K562 (cell line): ENCODE measurements around the gene WWTR1. TPM values are rescaled to one million over a fixed set of nuclear protein-coding genes. Genes with fewer than 3 reads are reported as not detected.

ENCODE experiments used
- ATAC-seq: fragments of 200-7000 bp; cut with Tn5 transposase; 3 replicates; pipeline ENCODE4 v1.9.1; 2020; ENCODE audit warnings: moderate library complexity
- BruUV-seq: library from RNA; stranded (reverse); fragments of 400-500 nt; replicated peaks from 2 replicates; lab custom pipeline; 2021; lab: Mats Ljungman, UMichigan
- CTCF ChIA-PET: fragments of 300-600 bp; formaldehyde crosslinking; extraction: SDS; loops from one replicate; lab custom pipeline; 2021; ENCODE audit warnings: low intra/inter-chr PET ratio; lab: Yijun Ruan, JAX
- POLR2A ChIA-PET: fragments of 300-600, 350-650 bp; sonication (Branson Sonifier 250); formaldehyde crosslinking; extraction: SDS; loops from one replicate; lab custom pipeline; 2021; ENCODE audit warnings: antibody characterized with exemption, inconsistent platforms; lab: Yijun Ruan, JAX
- DNase-seq, 4 experiments: peaks; one replicate each; pipeline versions ENCODE4 v3.0.0 to v3.0.0-alpha.2; 2011 to 2018; ENCODE audit warnings: low spot score in 3 of 4, mixed read lengths in 3 of 4; ENCODE audit errors: extremely low read depth in 1 of 4
- FAIRE-seq: peaks from 2 replicates; lab custom pipeline; 2011; peaks lifted over from hg19 to GRCh38; lab: Jason Lieb, UNC
- H2AFZ ChIP-seq: 2 replicates; pipeline ENCODE4 v1.6.0; 2011; ENCODE audit warnings: low read depth, low read length, control low read depth, inconsistent platforms
- H3K27ac ChIP-seq: fragments of 200-600 bp; 3 replicates; pipeline ENCODE4 v1.8.0; 2011; ENCODE audit warnings: low read depth, mild to moderate bottlenecking, control low read depth, inconsistent platforms, low read length, moderate library complexity, mixed read lengths; ENCODE audit errors: extremely low read depth
- H3K27me3 ChIP-seq, 2 experiments: fragments of 300-600 bp in 1 of 2; 2 replicates in 1 of 2; 3 replicates in 1 of 2; pipeline versions ENCODE4 v1.6.0 to v1.8.0; 2011; ENCODE audit warnings: inconsistent platforms in 2 of 2, low read length in 2 of 2, mild to moderate bottlenecking in 1 of 2, mixed read lengths in 1 of 2, moderate library complexity in 1 of 2; ENCODE audit not compliant: control insufficient read depth in 2 of 2, insufficient read depth in 2 of 2
- H3K36me3 ChIP-seq: fragments of 300-600 bp; 3 replicates; pipeline ENCODE4 v1.8.0; 2011; ENCODE audit warnings: mild to moderate bottlenecking, low read length, inconsistent platforms; ENCODE audit not compliant: control insufficient read depth, insufficient read depth
- H3K4me1 ChIP-seq, 2 experiments: fragments of 200-600 bp in 1 of 2; replicated peaks in 1 of 2; 2 replicates in 1 of 2; 3 replicates in 1 of 2; pipeline versions ENCODE4 v1.5.1 to v1.8.0; 2011; ENCODE audit warnings: inconsistent platforms in 2 of 2, low read length in 2 of 2, mild to moderate bottlenecking in 1 of 2, mixed read lengths in 1 of 2, moderate library complexity in 1 of 2; ENCODE audit not compliant: control insufficient read depth in 2 of 2, insufficient read depth in 2 of 2
- H3K4me2 ChIP-seq: 2 replicates; pipeline ENCODE4 v1.6.1; 2011; ENCODE audit warnings: low read length, control low read depth, inconsistent platforms, mixed read lengths; ENCODE audit not compliant: insufficient read depth
- H3K4me3 ChIP-seq: fragments of 200-600 bp; sonication (generic), shearing (Covaris generic); 2 replicates; pipeline ENCODE4 v1.5.1; 2016; ENCODE audit warnings: control low read depth, inconsistent platforms
- H3K79me2 ChIP-seq: fragments of 200-600 bp; 3 replicates; pipeline ENCODE4 v1.8.0; 2011; ENCODE audit warnings: low read length, inconsistent platforms; ENCODE audit not compliant: control insufficient read depth, insufficient read depth
- H3K9ac ChIP-seq, 2 experiments: 2 replicates each; pipeline versions ENCODE4 v1.6.0 to v1.6.1; 2011; ENCODE audit warnings: low read depth in 2 of 2, low read length in 2 of 2, control low read depth in 1 of 2, inconsistent platforms in 1 of 2, mild to moderate bottlenecking in 1 of 2, mixed read lengths in 1 of 2; ENCODE audit not compliant: insufficient read depth in 1 of 2
- H3K9me1 ChIP-seq: one replicate; pipeline ENCODE4 v1.6.0; 2011; ENCODE audit warnings: inconsistent platforms, mild to moderate bottlenecking, low read length, moderate library complexity; ENCODE audit not compliant: control insufficient read depth, insufficient read depth
- H3K9me3 ChIP-seq: replicated peaks from 2 replicates; pipeline ENCODE4 v1.5.1; 2011; ENCODE audit warnings: low read depth, low read length, inconsistent platforms; ENCODE audit not compliant: control insufficient read depth, insufficient read depth
- H4K20me1 ChIP-seq: replicated peaks from 2 replicates; pipeline ENCODE4 v1.6.1; 2011; ENCODE audit warnings: low read length, inconsistent platforms, mixed read lengths; ENCODE audit not compliant: control insufficient read depth, insufficient read depth
- EHMT2 ChIP-seq: fragments of 450-650 bp; IDR thresholded peaks from 2 replicates; pipeline ENCODE4 v1.6.1; 2018; ENCODE audit warnings: antibody characterized with exemption
- GABPB1 ChIP-seq: sonication (generic); formaldehyde crosslinking; IDR thresholded peaks from 2 replicates; pipeline ENCODE4 v1.8.0; 2022; ENCODE audit warnings: mild to moderate bottlenecking, missing genetic modification reagents
- MTF1 ChIP-seq: fragments of 250-450 bp; sonication (Bioruptor Pico); IDR thresholded peaks from 2 replicates; pipeline ENCODE4 v1.9.0; 2021; ENCODE audit warnings: moderate library complexity, mild to moderate bottlenecking, inconsistent platforms, borderline replicate concordance
- NFXL1 ChIP-seq: fragments of 450-650 bp; formaldehyde crosslinking; IDR thresholded peaks from 2 replicates; pipeline ENCODE4 v1.4.0; 2021; ENCODE audit warnings: mild to moderate bottlenecking
- NR3C1 ChIP-seq: sonication (generic); formaldehyde crosslinking; IDR thresholded peaks from 2 replicates; pipeline ENCODE4 v1.8.1; 2022; ENCODE audit warnings: missing genetic modification reagents
- PHB ChIP-seq: fragments of 250-450 bp; sonication (Bioruptor Pico); IDR thresholded peaks from 2 replicates; pipeline ENCODE4 v1.5.0; 2021
- WHSC1 ChIP-seq: IDR thresholded peaks from one replicate; pipeline ENCODE4 v1.6.1; 2012; ENCODE audit warnings: low read length, control low read depth, inconsistent platforms
- ZNF778 ChIP-seq: fragments of 450-650 bp; formaldehyde crosslinking; IDR thresholded peaks from 2 replicates; pipeline ENCODE4 v1.4.0; 2020; ENCODE audit warnings: mild to moderate bottlenecking, moderate library complexity
- WGBS: fragments of 100-300 bp; shearing (Covaris generic); methylation state at CpG from one replicate; pipeline ENCODE4 v1.1.6; 2016; ENCODE audit warnings: low coverage, mixed read lengths; ENCODE audit not compliant: insufficient coverage; ENCODE audit errors: missing lambda C conversion rate; 5-methylcytosine and 5-hydroxymethylcytosine counted together
- in situ Hi-C: fragments of 300-500 bp; cut with MboI; formaldehyde crosslinking; loops from 4 replicates; pipeline ENCODE4 v1.15.0; 2018; ENCODE audit warnings: inconsistent platforms, mixed read lengths
- intact Hi-C: fragments of 100-400 bp; cut with micrococcal nuclease; formaldehyde crosslinking; loops from 2 replicates; pipeline ENCODE4 v1.14.2; 2022
- polyA plus RNA-seq, 8 experiments: library from polyadenylated mRNA; depleted of rRNA in 4 of 8; stranded (reverse) in 5 of 8; unstranded in 3 of 8; fragments of >200 nt; fragmentation: Nextera tagmentation in 2 of 8; fragmentation: Illumina TruSeq in 1 of 8; extraction: Ambion mirVana in 2 of 8; extraction: Trizol in 1 of 8; gene quantifications; 2 replicates each; pipeline versions ENCODE4 v1.2.1 to v1.2.3, GENCODE V29; 2011 to 2014; ENCODE audit warnings: inconsistent platforms in 1 of 8, missing spikeins in 1 of 8
- total RNA-seq, 7 experiments: library from RNA; depleted of rRNA in 6 of 7; stranded (reverse); fragments of >200 nt in 6 of 7; fragmentation: Illumina TruSeq in 2 of 7; extraction: Trizol in 2 of 7; gene quantifications; 2 replicates each; pipeline versions ENCODE4 v1.2.1 to v1.2.3, GENCODE V29; 2011 to 2021; ENCODE audit warnings: low replicate concordance in 1 of 7
- TF ChIP-seq, protein P1 (sequence below): fragments of 250-450 bp; sonication (Bioruptor Pico); IDR thresholded peaks from 2 replicates; pipeline ENCODE4 v1.8.0; 2022; ENCODE audit warnings: inconsistent platforms, mild to moderate bottlenecking, moderate library complexity, borderline replicate concordance

WWTR1 gene
- total and polyA plus RNA-seq, 9 of the 15 experiments (the other 6 are each of a cell fraction or from before 2014, with no cell fraction given), result 0.04 to 1.5 (median 0.60) TPM

- H3K27ac ChIP-seq, result no peak overlapping the region
- H3K9me3 ChIP-seq, result no peaks in the 10 kb centered on the region
- in situ Hi-C loops, result no loop called here
- ChIA-PET CTCF (no interaction called here), POLR2A (no interaction called here)
- H3K4me2 ChIP-seq, result no peak overlapping the region
- no peaks in the 10 kb centered on the region for H3K79me2 ChIP-seq
- TF ChIP-seq NFXL1 (CRISPR knock-in tag) (no peak), WHSC1 (no peak), EHMT2 (no peak), NR3C1 (CRISPR knock-in tag) (no peak), MTF1 (CRISPR knock-in tag) (no peak), GABPB1 (CRISPR knock-in tag) (no peak), PHB (no peak), ZNF778 (CRISPR knock-in tag) (no peak)
- TF ChIP-seq, protein P1, sequence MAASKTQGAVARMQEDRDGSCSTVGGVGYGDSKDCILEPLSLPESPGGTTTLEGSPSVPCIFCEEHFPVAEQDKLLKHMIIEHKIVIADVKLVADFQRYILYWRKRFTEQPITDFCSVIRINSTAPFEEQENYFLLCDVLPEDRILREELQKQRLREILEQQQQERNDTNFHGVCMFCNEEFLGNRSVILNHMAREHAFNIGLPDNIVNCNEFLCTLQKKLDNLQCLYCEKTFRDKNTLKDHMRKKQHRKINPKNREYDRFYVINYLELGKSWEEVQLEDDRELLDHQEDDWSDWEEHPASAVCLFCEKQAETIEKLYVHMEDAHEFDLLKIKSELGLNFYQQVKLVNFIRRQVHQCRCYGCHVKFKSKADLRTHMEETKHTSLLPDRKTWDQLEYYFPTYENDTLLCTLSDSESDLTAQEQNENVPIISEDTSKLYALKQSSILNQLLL (CRISPR knock-in tag), result no peak
- no peak for DNase-seq
- H3K4me1 ChIP-seq, result peaks cover 0 to 4% of the 10 kb centered on the region in 2 experiments; a peak in 2 of 5 replicates
- WGBS, result 5% methylated on average over 8 of the region's 8 CpGs
- FAIRE-seq, result no peak
- no peak overlapping the region for H3K4me3 ChIP-seq
- no peak overlapping the region for H3K9ac ChIP-seq
- no TSS peak for BruUV-seq
- H3K9me1 ChIP-seq, result no peaks in the 10 kb centered on the region
- no peaks in the 10 kb centered on the region for H3K36me3 ChIP-seq
- intact Hi-C loops, result no loop called here
- H4K20me1 ChIP-seq, result no peaks in the 10 kb centered on the region
- peaks cover 6 to 9% of the 10 kb centered on the region in 2 experiments; a peak in 2 of 5 replicates for H3K27me3 ChIP-seq
- H2AFZ ChIP-seq, result no peak overlapping the region
- ATAC-seq, result no peak
These were observed 125.2 kb downstream of the WWTR1 start for GRCh38 chr3:149532489-149533180.
